ENCODE results near the gene RBP3.

DNA sequence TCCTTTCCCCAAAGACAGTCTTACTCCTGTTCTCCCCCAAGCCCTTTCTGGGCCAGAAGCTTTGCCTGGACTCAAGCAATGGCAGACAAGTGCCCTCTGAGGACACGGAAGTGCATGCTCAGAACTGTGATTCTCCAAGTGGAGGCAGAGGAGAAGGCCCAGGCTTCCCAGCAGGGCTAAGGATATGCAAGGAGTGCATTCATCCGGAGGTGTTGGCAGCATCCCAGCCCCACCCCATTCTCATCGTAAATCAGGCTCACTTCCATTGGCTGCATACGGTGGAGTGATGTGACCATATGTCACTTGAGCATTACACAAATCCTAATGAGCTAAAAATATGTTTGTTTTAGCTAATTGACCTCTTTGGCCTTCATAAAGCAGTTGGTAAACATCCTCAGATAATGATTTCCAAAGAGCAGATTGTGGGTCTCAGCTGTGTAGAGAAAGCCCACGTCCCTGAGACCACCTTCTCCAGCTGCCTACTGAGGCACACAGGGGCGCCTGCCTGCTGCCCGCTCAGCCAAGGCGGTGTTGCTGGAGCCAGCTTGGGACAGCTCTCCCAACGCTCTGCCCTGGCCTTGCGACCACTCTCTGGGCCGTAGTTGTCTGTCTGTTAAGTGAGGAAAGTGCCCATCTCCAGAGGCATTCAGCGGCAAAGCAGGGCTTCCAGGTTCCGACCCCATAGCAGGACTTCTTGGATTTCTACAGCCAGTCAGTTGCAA lies 1.4 kb upstream of the RBP3 start:
- no peak for TF ChIP-seq POLR2A (IDR thresholded peaks at IDR 0.05)
- TF ChIP-seq, protein P1, sequence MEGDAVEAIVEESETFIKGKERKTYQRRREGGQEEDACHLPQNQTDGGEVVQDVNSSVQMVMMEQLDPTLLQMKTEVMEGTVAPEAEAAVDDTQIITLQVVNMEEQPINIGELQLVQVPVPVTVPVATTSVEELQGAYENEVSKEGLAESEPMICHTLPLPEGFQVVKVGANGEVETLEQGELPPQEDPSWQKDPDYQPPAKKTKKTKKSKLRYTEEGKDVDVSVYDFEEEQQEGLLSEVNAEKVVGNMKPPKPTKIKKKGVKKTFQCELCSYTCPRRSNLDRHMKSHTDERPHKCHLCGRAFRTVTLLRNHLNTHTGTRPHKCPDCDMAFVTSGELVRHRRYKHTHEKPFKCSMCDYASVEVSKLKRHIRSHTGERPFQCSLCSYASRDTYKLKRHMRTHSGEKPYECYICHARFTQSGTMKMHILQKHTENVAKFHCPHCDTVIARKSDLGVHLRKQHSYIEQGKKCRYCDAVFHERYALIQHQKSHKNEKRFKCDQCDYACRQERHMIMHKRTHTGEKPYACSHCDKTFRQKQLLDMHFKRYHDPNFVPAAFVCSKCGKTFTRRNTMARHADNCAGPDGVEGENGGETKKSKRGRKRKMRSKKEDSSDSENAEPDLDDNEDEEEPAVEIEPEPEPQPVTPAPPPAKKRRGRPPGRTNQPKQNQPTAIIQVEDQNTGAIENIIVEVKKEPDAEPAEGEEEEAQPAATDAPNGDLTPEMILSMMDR (IDR thresholded peaks at IDR 0.05) = no peak

Measured in heart left ventricle (tissue), 13 donors.